GM08714 (cell line): ENCODE measurements around the gene ATP2C2.
"Not testable (repeated sequence)": the region's sequence is repeated elsewhere in the genome, so short reads cannot be mapped to it uniquely, and the experiment has no call there.

Experiments used
- H3K4me3 ChIP-seq: fragments of 200-500 bp; sonication (Bioruptor generic); 2 replicates; pipeline ENCODE4 v1.5.1; 2014; ENCODE audit warnings: mild to moderate bottlenecking, low read length, inconsistent platforms
- ZNF274 ChIP-seq: IDR thresholded peaks from 2 replicates; pipeline ENCODE4 v1.6.1; 2012; ENCODE audit warnings: mild to moderate bottlenecking, low read depth, low read length

The ATP2C2 gene

DNA sequence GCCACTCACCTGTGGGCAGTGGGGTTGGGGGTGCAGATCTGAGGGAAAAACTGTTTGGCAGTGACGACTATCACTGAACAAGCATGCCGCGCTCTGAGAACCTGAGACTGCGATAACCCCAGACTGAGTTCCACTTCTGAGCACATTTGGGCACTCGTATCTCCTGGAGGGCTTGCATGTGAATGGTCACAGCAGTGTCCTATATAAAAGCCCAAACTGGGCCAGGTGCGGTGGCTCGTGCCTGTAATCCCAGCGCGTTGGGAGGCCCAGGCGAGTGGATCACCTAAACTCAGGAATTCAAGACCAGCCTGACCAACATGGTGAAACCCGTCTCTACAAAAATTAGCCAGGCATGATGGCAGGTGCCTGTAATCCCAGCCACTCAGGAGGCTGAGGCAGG, 18.7 kb downstream of the ATP2C2 start:
- H3K4me3 ChIP-seq: no peak overlapping the region
- no peak for TF ChIP-seq ZNF274

DNA sequence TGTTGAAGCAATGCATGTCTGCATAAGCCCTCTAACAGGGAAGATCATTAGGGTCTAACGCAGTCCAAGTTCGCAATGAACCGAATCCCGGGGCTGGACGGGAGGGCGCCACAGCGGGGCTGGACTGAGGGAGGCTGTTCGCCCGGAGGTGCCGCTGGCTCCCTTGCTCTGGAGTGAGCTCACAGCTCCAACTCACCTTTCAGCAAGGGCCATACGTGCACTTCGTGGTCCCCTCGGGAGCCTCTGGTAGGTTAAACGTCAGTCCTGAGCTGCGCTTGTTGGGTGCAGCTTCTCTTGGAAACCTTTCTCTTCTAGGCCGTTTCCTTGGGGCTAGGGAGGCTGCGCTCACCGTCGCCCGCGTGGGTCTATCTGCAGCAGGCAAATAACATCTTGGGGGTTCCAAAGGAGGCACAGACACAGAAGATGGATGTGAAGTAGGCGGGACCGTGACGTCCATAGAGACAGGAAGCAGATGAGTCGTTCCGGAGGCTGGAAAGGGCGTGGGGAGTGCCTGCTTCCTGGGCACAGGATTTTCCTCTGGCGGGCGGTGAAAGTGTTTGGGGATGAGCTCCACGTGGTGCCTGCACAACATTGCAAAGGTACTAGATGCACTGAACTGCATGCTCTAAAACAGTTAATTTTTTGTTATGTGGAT, 21.9 kb downstream of the ATP2C2 start:
- TF ChIP-seq ZNF274: no peak

DNA sequence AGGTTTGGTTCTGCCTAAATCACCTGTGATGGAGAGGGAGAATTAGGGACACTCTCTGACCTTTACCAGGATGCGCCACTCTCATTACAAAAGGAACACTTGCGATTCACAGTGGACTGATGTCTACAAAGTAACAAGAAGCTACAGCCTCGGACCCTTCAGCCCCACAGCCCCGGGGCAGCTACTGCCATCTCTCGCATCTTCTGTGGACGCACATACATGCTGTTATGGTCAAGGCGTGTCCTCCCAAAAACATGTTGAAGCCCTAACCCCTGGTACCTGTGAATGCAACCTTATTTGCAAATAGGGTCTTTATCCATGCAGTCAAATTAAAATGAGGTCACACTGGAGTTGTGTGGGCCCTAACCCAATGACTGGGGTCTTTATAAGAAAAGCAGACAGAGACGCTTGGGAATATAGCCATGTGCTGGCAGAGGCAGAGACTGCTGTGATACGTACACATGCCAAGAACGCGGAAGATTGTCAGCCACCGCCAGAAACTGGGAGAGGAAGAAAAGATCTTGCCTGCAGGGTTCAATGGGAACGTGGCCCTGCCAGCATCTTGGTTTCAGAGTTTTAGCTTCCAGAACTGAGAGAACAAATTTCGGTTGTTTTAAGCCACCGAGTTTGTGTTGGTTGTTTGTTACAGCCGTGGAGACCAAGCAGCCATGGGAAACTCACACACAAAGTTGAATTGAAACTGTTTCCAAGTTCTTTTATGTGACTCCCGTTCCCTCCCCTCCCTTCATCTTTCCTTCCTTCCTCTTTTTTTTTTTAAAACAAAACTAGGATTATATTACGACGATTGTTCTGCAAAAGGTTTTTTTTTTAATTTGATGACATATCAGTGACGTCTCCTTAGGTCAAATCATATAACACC, 23.1 kb downstream of the ATP2C2 start:
- H3K4me3 ChIP-seq: no peak overlapping the region
- TF ChIP-seq ZNF274: no peak

More for the DNA sequence above, 21.9 kb downstream of the ATP2C2 start:
- no peak overlapping the region for H3K4me3 ChIP-seq

DNA sequence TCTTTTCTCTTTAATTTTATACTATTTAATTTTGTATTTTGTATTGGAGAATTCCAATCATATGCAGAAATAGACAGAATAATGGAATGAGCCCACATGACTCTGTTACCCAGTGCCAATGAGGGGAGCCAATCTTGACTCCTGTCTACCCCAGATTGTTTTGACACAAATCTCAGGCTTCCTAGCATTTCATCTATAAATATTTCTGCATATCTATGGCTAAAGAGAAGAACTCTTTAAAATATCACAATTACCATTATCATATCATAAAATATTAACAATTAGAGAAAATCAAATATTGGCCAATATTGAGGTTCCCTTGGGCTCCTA, 23.7 kb downstream of the ATP2C2 start:
- H3K4me3 ChIP-seq: no peak overlapping the region
- TF ChIP-seq ZNF274: no peak

DNA sequence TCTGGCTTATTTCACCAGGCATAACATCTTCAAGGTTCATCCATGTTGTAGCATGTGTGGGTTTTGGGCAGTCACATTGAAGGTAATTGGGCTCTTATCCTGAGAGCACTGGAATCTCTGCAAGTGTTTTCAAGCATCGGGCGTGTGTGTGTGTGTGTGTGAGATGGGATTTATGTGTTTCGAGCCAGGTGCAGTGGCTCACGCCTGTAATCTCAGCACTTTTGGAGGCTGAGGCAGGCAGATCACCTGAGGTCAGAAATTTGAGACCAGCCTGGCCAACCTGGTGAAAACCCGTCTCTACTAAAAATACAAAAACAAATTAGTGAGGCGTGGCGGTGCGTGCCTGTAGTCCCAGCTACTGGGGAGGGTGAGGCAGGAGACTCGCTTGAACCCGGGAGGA, 27.7 kb downstream of the ATP2C2 start:
- H3K4me3 ChIP-seq: not testable (repeated sequence)

DNA sequence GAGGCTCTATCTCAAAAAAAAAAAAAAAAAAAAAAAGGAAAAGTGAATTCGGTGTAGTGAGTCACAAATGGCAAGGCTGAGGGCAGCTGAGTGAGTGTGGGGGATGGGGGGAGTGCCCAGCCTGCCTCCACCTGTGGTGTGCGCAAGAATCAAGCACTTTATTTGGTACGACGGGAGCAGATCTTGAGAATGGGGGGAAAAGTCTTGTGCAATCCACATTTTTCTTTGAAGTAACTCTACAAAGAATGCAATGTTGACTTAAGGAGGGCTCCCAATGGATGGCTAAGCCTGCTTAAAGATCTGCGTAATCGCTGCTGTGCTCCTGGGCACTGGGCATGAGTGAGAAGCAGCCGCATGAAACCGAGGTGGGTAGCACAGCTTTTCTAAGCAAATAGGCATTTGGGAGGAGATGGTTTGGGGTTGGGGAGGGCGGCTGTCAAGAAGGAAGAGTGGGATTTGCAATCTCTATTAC, 28.2 kb downstream of the ATP2C2 start:
- H3K4me3 ChIP-seq: no peak overlapping the region
- no peak for TF ChIP-seq ZNF274

DNA sequence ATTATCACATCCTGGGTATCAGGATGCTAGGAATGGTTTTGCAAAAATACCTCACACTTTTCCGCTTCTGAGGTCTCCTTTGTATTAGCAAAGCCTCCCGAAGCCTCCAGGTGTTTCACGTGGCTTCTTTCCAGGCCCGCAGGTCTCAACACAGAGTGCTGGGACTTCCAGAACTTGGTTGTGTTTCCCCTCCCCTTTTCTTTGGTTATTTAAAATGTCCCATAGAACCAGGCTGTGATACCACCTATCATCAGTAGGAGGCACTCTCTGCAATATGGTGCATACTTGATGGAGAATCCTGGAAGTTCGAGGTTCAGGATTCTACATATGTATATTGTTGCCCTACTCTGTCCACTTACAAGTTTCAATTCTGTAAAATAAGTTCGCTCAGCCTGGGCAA, 28.8 kb downstream of the ATP2C2 start:
- no peak for TF ChIP-seq ZNF274
- no peak overlapping the region for H3K4me3 ChIP-seq

DNA sequence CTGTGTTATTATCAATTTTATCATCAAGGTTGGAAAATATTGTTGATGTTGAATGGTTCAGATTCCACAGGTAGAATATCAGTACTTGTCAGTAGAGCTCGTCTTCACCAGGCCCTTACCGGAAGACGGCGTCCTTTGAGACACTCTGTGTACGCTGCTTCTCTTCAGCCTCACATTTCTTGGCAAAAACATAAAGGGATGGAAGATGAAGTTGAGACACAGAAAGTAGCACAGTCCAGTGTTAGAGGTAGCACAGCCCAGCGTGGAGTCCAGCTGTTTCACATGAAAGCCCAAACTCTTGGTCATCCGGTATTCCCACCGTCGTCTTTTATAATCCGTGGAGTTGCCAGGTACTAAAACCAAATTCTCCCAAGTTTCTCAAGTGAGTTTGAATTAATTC, 30.4 kb downstream of the ATP2C2 start:
- TF ChIP-seq ZNF274: no peak
- H3K4me3 ChIP-seq: no peak overlapping the region

DNA sequence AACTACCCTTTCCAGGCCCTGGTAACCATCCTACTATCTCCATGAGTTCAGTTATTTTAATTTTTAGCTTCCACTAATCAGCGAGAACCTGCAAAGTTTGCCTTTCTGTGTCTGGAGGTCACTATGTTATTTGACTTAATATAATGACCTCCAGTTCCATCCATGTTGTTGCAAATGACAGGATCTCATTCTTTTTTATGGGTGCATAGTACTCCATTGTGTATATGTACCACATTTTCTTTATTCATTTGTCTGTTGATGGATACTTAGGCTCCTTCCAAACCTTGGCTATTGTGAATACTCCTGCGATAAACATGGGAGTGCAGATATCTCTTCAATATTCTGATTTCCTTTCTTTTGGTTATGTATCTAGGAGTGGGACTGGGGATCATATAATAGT, 31.6 kb downstream of the ATP2C2 start:
- not testable (repeated sequence) for H3K4me3 ChIP-seq

DNA sequence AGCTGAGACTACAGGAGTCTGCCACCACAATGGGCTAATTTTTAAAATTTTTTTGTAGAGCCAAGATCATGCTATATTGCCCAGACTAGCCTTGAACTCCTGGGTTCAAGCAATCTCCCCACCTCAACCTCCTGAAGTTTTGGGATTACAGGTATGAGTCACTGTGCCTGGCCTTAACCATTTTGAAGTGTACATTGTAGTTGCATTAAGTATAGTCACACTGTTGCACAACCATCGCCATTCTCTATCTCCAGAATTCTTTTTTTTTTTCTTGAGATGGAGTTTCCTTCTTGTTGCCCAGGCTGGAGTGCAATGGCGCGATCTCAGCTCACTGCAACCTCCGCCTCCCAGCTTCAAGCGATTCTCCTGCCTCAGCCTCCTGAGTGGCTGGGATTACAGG, 35.1 kb downstream of the ATP2C2 start:
- H3K4me3 ChIP-seq: not testable (repeated sequence)

DNA sequence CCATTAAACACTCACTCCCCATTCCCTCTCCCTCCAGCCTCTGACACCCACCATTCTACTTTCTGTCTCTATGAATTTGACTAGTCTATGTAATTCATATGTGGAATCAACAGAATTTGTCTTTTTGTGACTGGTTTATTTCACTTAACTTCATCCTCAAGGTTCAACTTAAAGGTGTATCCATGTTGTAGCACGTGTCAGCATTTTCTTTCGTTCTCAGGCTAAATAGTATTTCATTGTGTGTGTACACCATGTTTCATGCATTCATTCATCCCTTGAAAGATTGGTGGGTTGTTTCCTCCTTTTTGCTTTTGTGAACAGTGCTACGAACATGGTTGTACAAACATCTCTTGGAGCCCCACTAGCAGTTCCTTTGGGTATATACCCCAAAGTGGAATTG, 36.0 kb downstream of the ATP2C2 start:
- TF ChIP-seq ZNF274: no peak
- no peak overlapping the region for H3K4me3 ChIP-seq

DNA sequence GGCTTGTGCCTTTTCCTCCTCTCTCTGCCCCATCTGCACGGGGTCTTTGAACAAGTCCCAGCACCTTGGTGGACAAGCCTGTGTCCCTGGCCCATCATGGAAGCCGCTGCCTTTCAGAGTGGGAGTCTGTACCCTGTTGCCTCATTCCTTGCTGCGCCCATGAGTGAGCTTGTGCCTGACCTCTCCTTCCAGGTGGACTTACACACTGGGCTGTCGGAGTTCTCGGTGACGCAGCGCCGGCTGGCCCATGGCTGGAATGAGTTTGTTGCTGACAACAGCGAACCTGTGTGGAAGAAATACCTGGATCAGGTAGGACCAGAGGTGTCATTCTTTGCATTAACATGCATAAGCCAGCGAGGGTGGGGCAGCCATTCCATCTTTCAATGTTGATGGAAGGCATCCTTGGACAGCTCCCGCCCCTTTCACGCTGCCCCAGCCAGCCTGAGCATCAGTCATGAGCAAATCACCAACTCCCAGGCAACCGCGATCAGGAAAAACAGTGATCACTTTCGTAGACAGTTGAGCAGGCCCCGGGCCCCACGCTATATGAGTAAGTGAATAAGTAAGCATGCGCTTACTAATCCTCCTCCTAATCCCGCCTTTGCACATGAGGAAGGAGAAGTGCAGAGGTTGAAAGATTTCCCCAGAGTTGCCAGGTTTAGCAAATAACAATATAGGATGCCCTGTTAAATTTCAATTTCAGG, 36.8 kb downstream of the ATP2C2 start:
- H3K4me3 ChIP-seq: no peak overlapping the region
- no peak for TF ChIP-seq ZNF274

DNA sequence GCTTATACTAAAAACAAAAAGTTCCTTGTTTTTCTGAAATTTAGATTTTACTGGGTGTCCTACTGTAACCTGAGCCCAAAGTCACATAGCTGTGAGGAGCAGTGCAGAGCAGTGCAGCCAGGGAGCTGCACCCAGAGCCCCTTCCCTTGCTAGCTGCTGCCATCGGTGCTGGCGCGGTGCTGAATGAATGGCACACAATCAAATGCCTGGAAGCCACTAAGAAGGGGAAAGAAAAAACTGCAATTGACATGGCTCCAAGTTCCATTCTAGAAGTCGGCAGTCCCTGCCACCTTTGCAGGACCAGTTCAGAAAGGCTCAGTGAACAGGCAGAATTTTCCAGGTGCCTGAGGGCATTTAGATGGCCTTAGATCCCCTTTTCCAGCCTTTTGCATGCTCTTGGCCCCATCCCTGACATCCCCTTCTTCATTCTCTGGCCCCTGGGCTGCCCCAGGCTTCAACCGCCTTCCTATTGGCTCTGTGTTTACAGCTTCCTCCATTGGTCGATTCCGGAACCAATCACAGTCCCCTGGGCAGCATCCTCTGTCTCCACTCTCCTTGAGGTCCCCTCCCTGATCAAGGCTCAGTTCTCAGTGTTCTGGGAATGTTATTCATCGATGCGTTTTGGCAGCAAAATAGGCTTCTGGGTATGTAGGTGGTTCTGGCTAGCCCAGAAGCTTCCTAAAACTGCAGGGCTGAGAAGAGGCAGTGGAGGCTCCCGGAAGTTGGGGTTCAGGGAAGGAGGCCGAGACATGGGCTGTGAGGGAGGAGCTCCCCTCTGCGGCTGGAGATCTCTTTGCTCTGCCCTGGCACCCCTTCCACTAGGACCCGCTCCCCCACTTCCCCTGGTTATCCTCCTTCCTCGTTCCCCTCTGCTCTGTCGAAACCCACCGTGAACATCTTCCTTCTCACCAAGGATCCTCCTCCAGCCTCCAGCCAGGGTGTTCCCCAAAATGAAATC, 37.9 kb downstream of the ATP2C2 start:
- TF ChIP-seq ZNF274: no peak
- no peak overlapping the region for H3K4me3 ChIP-seq
